D721Med (cell line): ENCODE measurements around the gene PROKR1.

Experiments used
- DNase-seq: peaks from one replicate; pipeline ENCODE4 v3.0.0; 2011; ENCODE audit warnings: low spot score; ENCODE audit not compliant: insufficient read length
- FAIRE-seq: peaks from 2 replicates; lab custom pipeline; 2011; peaks lifted over from hg19 to GRCh38; lab: Jason Lieb, UNC
- CTCF ChIP-seq: IDR thresholded peaks from 2 replicates; pipeline ENCODE4 v1.5.1; 2012; ENCODE audit warnings: mild to moderate bottlenecking, control low read depth; ENCODE audit not compliant: insufficient read depth; ENCODE audit errors: missing control alignments

Gene PROKR1

GRCh38 chr2:68687018-68687417, 43.6 kb downstream of the PROKR1 start:
- no peak for TF ChIP-seq CTCF
- no peak for FAIRE-seq

GRCh38 chr2:68689553-68690537, 46.5 kb downstream of the PROKR1 start:
- no peak for FAIRE-seq
- DNase-seq, result no peak

More at GRCh38 chr2:68687018-68687417, 43.6 kb downstream of the PROKR1 start:
- no peak for DNase-seq

GRCh38 chr2:68690851-68691250, 47.5 kb downstream of the PROKR1 start:
- no peak for FAIRE-seq
- TF ChIP-seq CTCF, result no peak
- DNase-seq, result no peak

More at GRCh38 chr2:68689553-68690537, 46.5 kb downstream of the PROKR1 start:
- TF ChIP-seq CTCF, result no peak

- DNase-seq (no peak), FAIRE-seq (no peak)
- no peak for TF ChIP-seq CTCF
Measured at GRCh38 chr2:68692511-68692910, 49.1 kb downstream of the PROKR1 start.

GRCh38 chr2:68693951-68694350, 50.6 kb downstream of the PROKR1 start:
- DNase-seq (no peak), FAIRE-seq (no peak)
- no peak for TF ChIP-seq CTCF

- TF ChIP-seq CTCF, result no peak
- no peak for FAIRE-seq
- DNase-seq, result no peak
Measured at GRCh38 chr2:68695971-68696370, 52.6 kb downstream of the PROKR1 start.

- DNase-seq, result no peak
Measured at GRCh38 chr2:68696554-68696953, 53.2 kb downstream of the PROKR1 start.

More at GRCh38 chr2:68696554-68696953, 53.2 kb downstream of the PROKR1 start:
- no peak for TF ChIP-seq CTCF
- FAIRE-seq, result no peak
